ENCODE results near the gene SYNGR2.
A peak's percentile ranks its signal among the peaks of the same experiment; 100 is the strongest.

The SYNGR2 gene

DNA sequence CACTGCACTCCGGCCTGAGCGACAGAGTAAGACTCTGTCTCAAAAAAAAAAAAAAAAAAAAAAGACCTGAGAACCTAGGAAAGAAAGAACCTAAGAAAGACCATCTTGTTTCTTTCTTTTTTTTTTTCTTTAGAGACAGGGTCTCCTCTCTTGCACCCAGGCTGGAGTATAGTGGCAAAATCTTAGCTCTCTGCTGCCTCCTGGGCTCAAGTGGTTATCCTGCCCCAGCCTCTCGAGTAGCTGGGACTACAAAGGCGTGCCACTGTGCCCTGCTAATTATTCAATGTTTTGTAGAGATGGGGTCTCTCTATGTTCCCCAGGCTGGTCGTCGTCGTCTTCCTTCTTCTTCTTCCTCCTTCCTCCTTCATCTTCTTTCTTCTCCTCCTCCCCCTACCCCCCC, 37.9 kb downstream of the SYNGR2 start:
- no peak for DNase-seq

DNA sequence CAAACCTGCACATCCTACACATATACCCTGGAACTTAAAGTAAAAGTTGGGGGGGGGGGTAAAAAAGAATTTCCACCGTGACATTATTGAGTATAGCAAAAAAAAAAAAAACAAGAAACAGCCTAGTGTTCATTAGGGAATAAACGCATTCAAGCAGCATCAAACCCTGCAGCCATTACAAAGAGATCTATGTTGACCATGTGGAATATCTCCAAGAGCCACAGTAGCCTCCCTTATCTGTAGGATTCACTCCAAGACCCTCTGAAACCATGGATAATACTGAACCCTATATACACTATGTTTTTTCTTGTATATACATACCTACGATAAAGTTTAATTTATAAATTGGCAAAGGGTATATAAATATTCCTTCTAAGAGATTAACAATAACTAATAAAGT, 40.1 kb downstream of the SYNGR2 start:
- DNase-seq = no peak

DNA sequence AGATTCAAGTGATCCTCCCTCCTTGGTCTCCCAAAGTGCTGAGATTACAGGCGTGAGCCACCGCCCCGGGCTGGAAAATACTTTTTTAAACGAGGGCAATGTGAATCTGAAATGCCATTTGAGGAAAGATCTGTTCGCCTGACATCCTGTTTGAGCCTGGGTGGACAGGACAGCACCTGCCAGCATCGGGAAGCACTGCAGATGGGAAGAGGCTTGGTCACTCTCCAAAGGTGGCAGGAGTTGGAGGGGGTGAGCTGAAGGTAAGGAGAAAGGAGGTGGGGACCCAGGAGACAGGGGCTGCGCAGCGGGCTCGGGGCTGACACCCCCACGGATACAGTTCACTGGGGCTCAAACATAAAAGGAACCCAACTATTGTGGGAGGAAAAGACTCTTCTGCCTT, 41.7 kb downstream of the SYNGR2 start:
- DNase-seq = no peak

DNA sequence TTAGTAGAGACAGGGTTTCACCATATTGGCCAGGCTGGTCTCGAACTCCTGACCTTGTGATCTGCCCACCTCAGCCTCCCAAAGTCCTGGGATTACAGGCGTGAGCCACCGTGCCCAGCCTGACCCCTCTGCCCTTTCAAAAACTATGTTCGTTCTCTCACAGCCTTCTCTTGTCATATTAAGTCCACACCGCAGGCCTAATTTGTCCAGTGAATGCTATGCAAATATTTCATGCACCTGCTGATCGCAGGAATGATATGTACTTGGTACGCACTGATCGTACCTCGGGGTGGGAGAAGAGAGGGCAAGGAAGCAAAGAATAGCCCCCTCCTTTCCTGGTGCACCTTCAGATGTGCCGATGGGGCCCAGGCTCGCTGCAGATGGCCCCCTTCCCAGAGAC, 42.7 kb downstream of the SYNGR2 start:
- no peak for DNase-seq

GRCh38 chr17:78214016-78214705, 45.8 kb downstream of the SYNGR2 start, which contains the start of gene BIRC5:
BIRC5 (plus strand) TSS chr17:78214253; CDS start chr17:78214317, 64 bp downstream.
- peak; percentile 86 to 89 for DNase-seq

DNA sequence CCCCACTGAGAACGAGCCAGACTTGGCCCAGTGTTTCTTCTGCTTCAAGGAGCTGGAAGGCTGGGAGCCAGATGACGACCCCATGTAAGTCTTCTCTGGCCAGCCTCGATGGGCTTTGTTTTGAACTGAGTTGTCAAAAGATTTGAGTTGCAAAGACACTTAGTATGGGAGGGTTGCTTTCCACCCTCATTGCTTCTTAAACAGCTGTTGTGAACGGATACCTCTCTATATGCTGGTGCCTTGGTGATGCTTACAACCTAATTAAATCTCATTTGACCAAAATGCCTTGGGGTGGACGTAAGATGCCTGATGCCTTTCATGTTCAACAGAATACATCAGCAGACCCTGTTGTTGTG, 46.3 kb downstream of the SYNGR2 start:
- no peak for DNase-seq

DNA sequence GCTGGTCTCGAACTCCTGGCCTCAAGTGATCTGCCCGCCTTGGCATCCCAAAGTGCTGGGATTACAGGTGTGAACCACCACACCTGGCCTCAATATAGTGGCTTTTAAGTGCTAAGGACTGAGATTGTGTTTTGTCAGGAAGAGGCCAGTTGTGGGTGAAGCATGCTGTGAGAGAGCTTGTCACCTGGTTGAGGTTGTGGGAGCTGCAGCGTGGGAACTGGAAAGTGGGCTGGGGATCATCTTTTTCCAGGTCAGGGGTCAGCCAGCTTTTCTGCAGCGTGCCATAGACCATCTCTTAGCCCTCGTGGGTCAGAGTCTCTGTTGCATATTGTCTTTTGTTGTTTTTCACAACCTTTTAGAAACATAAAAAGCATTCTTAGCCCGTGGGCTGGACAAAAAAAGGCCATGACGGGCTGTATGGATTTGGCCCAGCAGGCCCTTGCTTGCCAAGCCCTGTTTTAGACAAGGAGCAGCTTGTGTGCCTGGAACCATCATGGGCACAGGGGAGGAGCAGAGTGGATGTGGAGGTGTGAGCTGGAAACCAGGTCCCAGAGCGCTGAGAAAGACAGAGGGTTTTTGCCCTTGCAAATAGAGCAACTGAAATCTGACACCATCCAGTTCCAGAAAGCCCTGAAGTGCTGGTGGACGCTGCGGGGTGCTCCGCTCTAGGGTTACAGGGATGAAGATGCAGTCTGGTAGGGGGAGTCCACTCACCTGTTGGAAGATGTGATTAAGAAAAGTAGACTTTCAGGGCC, 51.2 kb downstream of the SYNGR2 start:
- DNase-seq = no peak
